Body of pancreas (tissue), 4 donors: Measurements from ENCODE around the gene ARL6IP1. TPM values are rescaled to one million over a fixed set of nuclear protein-coding genes. Genes with fewer than 3 reads are reported as not detected.
A peak's percentile ranks its signal among the peaks of the same experiment; 100 is the strongest.
"Not testable (repeated sequence)": the region's sequence is repeated elsewhere in the genome, so short reads cannot be mapped to it uniquely, and the experiment has no call there.

Experiments used
- ATAC-seq: fragments of 150-250 bp; one replicate; pipeline ENCODE4 v1.9.1; 2016
- DNase-seq, 4 donors: peaks; one replicate each; pipeline ENCODE4 v3.0.0-alpha.2; 2019
- H3K27ac ChIP-seq, 4 donors: fragments of 200-600 bp; sonication (generic); 1 replicate in 3 of 4; 2 replicates in 1 of 4; pipeline versions ENCODE4 v1.5.1 to v1.6.1; 2016 to 2019; ENCODE audit warnings: mild to moderate bottlenecking in 1 of 4, mixed read lengths in 1 of 4, moderate library complexity in 1 of 4
- H3K27me3 ChIP-seq, 2 donors: fragments of 200-600 bp; sonication (generic); one replicate each; pipeline ENCODE4 v1.6.0; 2016; ENCODE audit warnings: mild to moderate bottlenecking in 1 of 2
- H3K36me3 ChIP-seq, 2 donors: fragments of 200-600 bp; sonication (generic); replicated peaks in 1 of 2; 2 replicates each; pipeline ENCODE4 v1.5.1; 2016; ENCODE audit warnings: low read depth in 2 of 2; ENCODE audit not compliant: insufficient read depth in 1 of 2
- H3K4me1 ChIP-seq: fragments of 200-600 bp; sonication (generic); one replicate; pipeline ENCODE4 v1.6.0; 2016
- H3K4me3 ChIP-seq, 2 donors: fragments of 200-600 bp; sonication (generic); 1 replicate in 1 of 2; 2 replicates in 1 of 2; pipeline ENCODE4 v1.5.1; 2016 to 2019
- H3K9me3 ChIP-seq, 3 donors: fragments of 200-600 bp; sonication (generic); 1 replicate in 2 of 3; 2 replicates in 1 of 3; pipeline ENCODE4 v1.5.1; 2016
- CTCF ChIP-seq, 7 experiments: fragments of 450-650 bp in 4 of 7; fragments of 200-600 bp in 3 of 7; sonication (generic) in 3 of 7; IDR thresholded peaks; one replicate each; pipeline ENCODE4 v1.5.1; 2016 to 2019; ENCODE audit warnings: antibody characterized with exemption in 7 of 7
- WGBS, 2 donors: methylation state at CpG; one replicate each; pipeline ENCODE4 v1.1.5; 2017; 5-methylcytosine and 5-hydroxymethylcytosine counted together
- intact Hi-C: fragments of 100-400 bp; cut with DNase I; formaldehyde crosslinking; loops from one replicate; pipeline ENCODE4 v1.15.1; 2023
- total RNA-seq, 2 donors: library from RNA; depleted of rRNA; stranded (reverse); fragments of >200 nt; gene quantifications; one replicate each; pipeline ENCODE4 v1.1.0, GENCODE V29; 2016

The ARL6IP1 gene
- total RNA-seq, 2 donors from 2014 or later = 111 to 153 TPM

- whole genome bisulfite sequencing, 2 donors = 100% methylated on average over 1 of the region's 1 CpG
- H3K27me3 ChIP-seq, H3K36me3 ChIP-seq, H3K4me1 ChIP-seq, intact Hi-C loops, ATAC-seq, DNase-seq, H3K27ac ChIP-seq, H3K4me3 ChIP-seq, H3K9me3 ChIP-seq: not testable (repeated sequence)
Measured at GRCh38 chr16:18777664-18778063, 23.7 kb downstream of the ARL6IP1 start.

- 68 to 73% methylated on average over 5 of the region's 5 CpGs for WGBS, 2 donors
- H3K4me3 ChIP-seq, intact Hi-C loops, ATAC-seq, H3K36me3 ChIP-seq, H3K4me1 ChIP-seq, H3K27ac ChIP-seq, H3K9me3 ChIP-seq, DNase-seq, H3K27me3 ChIP-seq: not testable (repeated sequence)
Measured at GRCh38 chr16:18776334-18776733, 25.0 kb downstream of the ARL6IP1 start.

GRCh38 chr16:18774651-18775050 is 26.7 kb downstream of the ARL6IP1 start:
- H3K27ac ChIP-seq, DNase-seq, H3K9me3 ChIP-seq, H3K4me3 ChIP-seq, H3K27me3 ChIP-seq, ATAC-seq, intact Hi-C loops, H3K36me3 ChIP-seq, H3K4me1 ChIP-seq: not testable (repeated sequence)
- 87 to 95% methylated on average over 4 of the region's 4 CpGs for WGBS, 2 donors

- 70 to 93% methylated on average over 7 of the region's 7 CpGs for WGBS, 2 donors
- H3K27me3 ChIP-seq, H3K27ac ChIP-seq, H3K9me3 ChIP-seq, ATAC-seq, H3K36me3 ChIP-seq, intact Hi-C loops, H3K4me1 ChIP-seq, DNase-seq, H3K4me3 ChIP-seq: not testable (repeated sequence)
Measured at GRCh38 chr16:18772171-18772570, 29.2 kb downstream of the ARL6IP1 start.

GRCh38 chr16:18770336-18770962 is 30.9 kb downstream of the ARL6IP1 start:
- intact Hi-C loops, H3K36me3 ChIP-seq, H3K4me3 ChIP-seq, ATAC-seq, H3K9me3 ChIP-seq, H3K27ac ChIP-seq, H3K27me3 ChIP-seq, DNase-seq, H3K4me1 ChIP-seq: not testable (repeated sequence)
- WGBS, 2 donors = 86 to 92% methylated on average over 11 of the region's 11 CpGs

GRCh38 chr16:18767217-18767616 is 34.1 kb downstream of the ARL6IP1 start:
- H3K27ac ChIP-seq, H3K4me1 ChIP-seq, H3K9me3 ChIP-seq, ATAC-seq, DNase-seq, intact Hi-C loops, H3K4me3 ChIP-seq, H3K27me3 ChIP-seq, H3K36me3 ChIP-seq: not testable (repeated sequence)
- WGBS, 2 donors = 31 to 33% methylated on average over 6 of the region's 7 CpGs

GRCh38 chr16:18762713-18763112 is 38.6 kb downstream of the ARL6IP1 start:
- H3K36me3 ChIP-seq, H3K27ac ChIP-seq, ATAC-seq, H3K4me3 ChIP-seq, H3K27me3 ChIP-seq, DNase-seq, intact Hi-C loops, H3K4me1 ChIP-seq, H3K9me3 ChIP-seq: not testable (repeated sequence)
- WGBS, 2 donors = 17 to 34% methylated on average over 2 to 3 of the region's 5 CpGs

- ATAC-seq (peak; percentile 94), DNase-seq (peak; percentile 54 to 69 (median 56))
- H3K36me3 ChIP-seq, H3K4me3 ChIP-seq, H3K9me3 ChIP-seq, H3K27me3 ChIP-seq, H3K27ac ChIP-seq, H3K4me1 ChIP-seq, intact Hi-C loops: not testable (repeated sequence)
- peak; percentile 43 to 71 (median 66) for TF ChIP-seq CTCF (IDR thresholded peaks at IDR 0.05)
- WGBS, 2 donors = 29% methylated on average over 16 to 17 of the region's 21 CpGs
Measured at GRCh38 chr16:18759598-18760520, 41.5 kb downstream of the ARL6IP1 start.

GRCh38 chr16:18757960-18758660 is 43.2 kb downstream of the ARL6IP1 start:
- DNase-seq, H3K9me3 ChIP-seq, H3K4me1 ChIP-seq, H3K4me3 ChIP-seq, H3K36me3 ChIP-seq, H3K27me3 ChIP-seq, intact Hi-C loops, ATAC-seq, H3K27ac ChIP-seq: not testable (repeated sequence)
- WGBS, 2 donors = 100% methylated on average over 1 of the region's 10 CpGs

- 72 to 79% methylated on average over 9 of the region's 9 CpGs for WGBS, 2 donors
- H3K4me1 ChIP-seq, H3K9me3 ChIP-seq, H3K4me3 ChIP-seq, H3K27ac ChIP-seq, intact Hi-C loops, ATAC-seq, H3K36me3 ChIP-seq, DNase-seq, H3K27me3 ChIP-seq: not testable (repeated sequence)
Measured at GRCh38 chr16:18756639-18757038, 44.7 kb downstream of the ARL6IP1 start.
